ENCODE data around the gene RAB11A.

GRCh38 chr15:65930134-65930533 lies 60.8 kb downstream of the RAB11A start:
- TF ChIP-seq CTCF (IDR thresholded peaks at IDR 0.05; ENCODE audit: low read depth, low read length, poor library complexity, severe bottlenecking) (no peak), EZH2phosphoT487 (IDR thresholded peaks at IDR 0.05; ENCODE audit: borderline replicate concordance, low read length) (no peak)

Data from DOHH2 (cell line).